H9 (cell line): ENCODE results near the gene ZNF236. TPM values are rescaled to one million over a fixed set of nuclear protein-coding genes. Genes with fewer than 3 reads are reported as not detected.
A peak's percentile ranks its signal among the peaks of the same experiment; 100 is the strongest.

Experiments used
- DNase-seq: peaks from one replicate; pipeline ENCODE4 v3.0.0-alpha.2; 2017
- H2AFZ ChIP-seq: one replicate; pipeline ENCODE4 v1.6.1; 2013; ENCODE audit warnings: mild to moderate bottlenecking, low read length, control low read depth, moderate library complexity
- H2AK5ac ChIP-seq: 2 replicates; pipeline ENCODE4 v1.6.1; 2013; ENCODE audit warnings: low read length, control low read depth, mixed read lengths; ENCODE audit not compliant: insufficient read length
- H2BK120ac ChIP-seq: one replicate; pipeline ENCODE4 v1.6.1; 2013; ENCODE audit warnings: low read depth, mild to moderate bottlenecking, low read length, control low read depth, inconsistent platforms; ENCODE audit not compliant: poor library complexity, severe bottlenecking
- H2BK12ac ChIP-seq: 2 replicates; pipeline ENCODE4 v1.6.1; 2013; ENCODE audit warnings: low read length, control low read depth, mixed read lengths, low read depth; ENCODE audit not compliant: insufficient read length
- H2BK15ac ChIP-seq: 2 replicates; pipeline ENCODE4 v1.6.1; 2013; ENCODE audit warnings: low read depth, low read length, control low read depth
- H2BK20ac ChIP-seq: one replicate; pipeline ENCODE4 v1.6.1; 2013; ENCODE audit warnings: low read depth, mild to moderate bottlenecking, low read length, control low read depth, inconsistent platforms; ENCODE audit not compliant: poor library complexity, severe bottlenecking
- H2BK5ac ChIP-seq: 2 replicates; pipeline ENCODE4 v1.6.1; 2013; ENCODE audit warnings: low read length, control low read depth, mixed read lengths; ENCODE audit not compliant: insufficient read length
- H3K14ac ChIP-seq: 2 replicates; pipeline ENCODE4 v1.6.1; 2013; ENCODE audit warnings: low read length, control low read depth; ENCODE audit not compliant: insufficient read depth
- H3K18ac ChIP-seq: 2 replicates; pipeline ENCODE4 v1.6.1; 2013; ENCODE audit warnings: low read depth, mild to moderate bottlenecking, mixed read lengths, low read length, control low read depth; ENCODE audit not compliant: insufficient read length
- H3K23ac ChIP-seq: 2 replicates; pipeline ENCODE4 v1.6.1; 2013; ENCODE audit warnings: low read length, control low read depth, mixed read lengths, low read depth; ENCODE audit not compliant: insufficient read length
- H3K23me2 ChIP-seq: 2 replicates; pipeline ENCODE4 v1.6.1; 2013; ENCODE audit warnings: low read depth, mild to moderate bottlenecking, mixed read lengths, low read length, control low read depth; ENCODE audit not compliant: insufficient read length, poor library complexity, severe bottlenecking
- H3K27ac ChIP-seq: 2 replicates; pipeline ENCODE4 v1.5.1; 2013; ENCODE audit warnings: low read length, control low read depth, mixed read lengths, low read depth; ENCODE audit not compliant: insufficient read length
- H3K27me3 ChIP-seq: 2 replicates; pipeline ENCODE4 v1.6.1; 2013; ENCODE audit warnings: low read length, control low read depth, inconsistent platforms; ENCODE audit not compliant: insufficient read depth
- H3K4ac ChIP-seq: 2 replicates; pipeline ENCODE4 v1.6.1; 2013; ENCODE audit warnings: low read depth, mild to moderate bottlenecking, control low read depth, inconsistent platforms, low read length, moderate library complexity
- H3K4me1 ChIP-seq: 2 replicates; pipeline ENCODE4 v1.6.1; 2013; ENCODE audit warnings: low read length, control low read depth, inconsistent platforms; ENCODE audit not compliant: insufficient read depth
- H3K4me2 ChIP-seq: 2 replicates; pipeline ENCODE4 v1.6.1; 2013; ENCODE audit warnings: low read length, control low read depth, mixed read lengths; ENCODE audit not compliant: insufficient read length, insufficient read depth
- H3K56ac ChIP-seq: 2 replicates; pipeline ENCODE4 v1.6.1; 2013; ENCODE audit warnings: low read depth, mild to moderate bottlenecking, mixed read lengths, low read length, control low read depth; ENCODE audit not compliant: insufficient read length
- H3K79me1 ChIP-seq: 2 replicates; pipeline ENCODE4 v1.6.1; 2013; ENCODE audit warnings: low read depth, mild to moderate bottlenecking, moderate library complexity, low read length, control low read depth, inconsistent platforms; ENCODE audit not compliant: insufficient read depth, poor library complexity, severe bottlenecking
- H3K79me2 ChIP-seq: 2 replicates; pipeline ENCODE4 v1.6.1; 2013; ENCODE audit warnings: low read length, control low read depth, inconsistent platforms; ENCODE audit not compliant: insufficient read depth
- H3K9ac ChIP-seq: 2 replicates; pipeline ENCODE4 v1.6.1; 2013; ENCODE audit warnings: low read length, control low read depth, mixed read lengths; ENCODE audit not compliant: insufficient read length; ENCODE audit errors: extremely low read depth
- H3K9me3 ChIP-seq: one replicate; pipeline ENCODE4 v1.6.1; 2013; ENCODE audit warnings: low read depth, low read length, inconsistent platforms; ENCODE audit not compliant: control insufficient read depth
- H3T11ph ChIP-seq: one replicate; pipeline ENCODE4 v1.6.1; 2013; ENCODE audit warnings: mild to moderate bottlenecking, low read length, control low read depth, inconsistent platforms
- H4K20me1 ChIP-seq: one replicate; pipeline ENCODE4 v1.6.1; 2013; ENCODE audit not compliant: control insufficient read depth, insufficient read length, insufficient read depth
- H4K5ac ChIP-seq: 2 replicates; pipeline ENCODE4 v1.6.1; 2013; ENCODE audit warnings: low read depth, mild to moderate bottlenecking, mixed read lengths, low read length, control low read depth; ENCODE audit not compliant: insufficient read length
- H4K8ac ChIP-seq: replicated peaks from 2 replicates; pipeline ENCODE4 v1.6.1; 2013; ENCODE audit warnings: low read length, control low read depth, mixed read lengths, low read depth; ENCODE audit not compliant: insufficient read length
- H4K91ac ChIP-seq: 2 replicates; pipeline ENCODE4 v1.6.1; 2013; ENCODE audit warnings: low read depth, mild to moderate bottlenecking, moderate library complexity, mixed read lengths, low read length, control low read depth; ENCODE audit not compliant: insufficient read length
- H3K27ac Mint-ChIP-seq, 3 experiments: 2 replicates in 2 of 3; 3 replicates in 1 of 3; pipeline ENCODE4 v1.8.0; 2020 to 2021; ENCODE audit warnings: mixed read lengths in 3 of 3, mild to moderate bottlenecking in 1 of 3, moderate library complexity in 1 of 3
- H3K27me3 Mint-ChIP-seq: 2 replicates; pipeline ENCODE4 v1.8.0; 2021; ENCODE audit warnings: low read depth, mild to moderate bottlenecking, moderate library complexity, mixed read lengths
- H3K36me3 Mint-ChIP-seq, 3 experiments: 2 replicates in 2 of 3; 3 replicates in 1 of 3; pipeline ENCODE4 v1.8.0; 2020 to 2021; ENCODE audit warnings: low read depth in 3 of 3, mixed read lengths in 3 of 3; ENCODE audit not compliant: insufficient read depth in 1 of 3
- H3K4me1 Mint-ChIP-seq, 2 experiments: 2 replicates each; pipeline ENCODE4 v1.8.0; 2020; ENCODE audit warnings: mixed read lengths in 2 of 2
- H3K4me3 Mint-ChIP-seq, 2 experiments: 2 replicates in 1 of 2; 3 replicates in 1 of 2; pipeline ENCODE4 v1.8.0; 2020 to 2021; ENCODE audit warnings: mild to moderate bottlenecking in 2 of 2, mixed read lengths in 2 of 2, moderate library complexity in 1 of 2
- H3K9me3 Mint-ChIP-seq, 2 experiments: 2 replicates in 1 of 2; 3 replicates in 1 of 2; pipeline ENCODE4 v1.8.0; 2020; ENCODE audit warnings: mild to moderate bottlenecking in 2 of 2, mixed read lengths in 2 of 2, moderate library complexity in 1 of 2
- CTCF ChIP-seq: fragments of 200-600 bp; sonication (generic); conservative IDR thresholded peaks from 3 replicates; pipeline ENCODE4 v1.8.0; 2021; ENCODE audit warnings: antibody characterized with exemption, mild to moderate bottlenecking
- WGBS: extraction: QIAGEN DNeasy Blood & Tissue Kit; methylation state at CpG from one replicate; pipeline ENCODE4 v1.1.7; 2013; ENCODE audit warnings: missing lambda C conversion rate, low lambda C conversion rate, mixed read lengths; ENCODE audit not compliant: insufficient read length; ENCODE audit errors: extremely low coverage; 5-methylcytosine and 5-hydroxymethylcytosine counted together
- total RNA-seq: library from RNA; stranded (reverse); gene quantifications from 2 replicates; pipeline ENCODE4 v1.2.1, GENCODE V29; 2021

The ZNF236 gene
- total RNA-seq, 1 experiment from 2014 or later = 16.0 TPM

- Mint-ChIP-seq H3K36me3 (peaks cover 8 to 18% (median 17%) of the 10 kb centered on the region in 3 experiments; a peak in 6 of 7 replicates), H3K27ac (no peak overlapping the region), H3K4me3 (no peak overlapping the region; a peak in 1 of 5 replicates), H3K9me3 (peaks cover 0 to 3% of the 10 kb centered on the region in 2 experiments; a peak in 1 of 5 replicates), H3K4me1 (peaks cover 20 to 25% of the 10 kb centered on the region in 2 experiments), H3K27me3 (no peaks in the 10 kb centered on the region)
- peak overlapping the region; percentile 97 for H3K27ac ChIP-seq
- H3K4ac ChIP-seq = no peak overlapping the region; the same call in 1 of the 2 replicates
- no peak overlapping the region for H4K8ac ChIP-seq
- no peak overlapping the region for H4K5ac ChIP-seq
- H2AFZ ChIP-seq = no peak overlapping the region
- H2BK12ac ChIP-seq = no peak overlapping the region
- WGBS = no CpG with 5 or more reads among the region's 17 CpGs
- H3K4me2 ChIP-seq = peak overlapping the region; percentile 30
- H4K91ac ChIP-seq = no peak overlapping the region
- no peaks in the 10 kb centered on the region for H3K27me3 ChIP-seq
- no peak for TF ChIP-seq CTCF
- H2BK15ac ChIP-seq = no peak overlapping the region
- H3K4me1 ChIP-seq = peaks cover 9% of the 10 kb centered on the region
- no peak overlapping the region for H3K23ac ChIP-seq
- no peaks in the 10 kb centered on the region for H3K23me2 ChIP-seq
- DNase-seq = peak; percentile 92
- H2AK5ac ChIP-seq = no peak overlapping the region
- no peaks in the 10 kb centered on the region for H4K20me1 ChIP-seq
- no peaks in the 10 kb centered on the region for H3K79me2 ChIP-seq
- no peak overlapping the region; the same call in 1 of the 2 replicates for H3K14ac ChIP-seq
- peak overlapping the region; percentile 24 for H2BK120ac ChIP-seq
- H2BK20ac ChIP-seq = no peak overlapping the region
- no peaks in the 10 kb centered on the region for H3K79me1 ChIP-seq
- H3K9me3 ChIP-seq = peaks cover 10% of the 10 kb centered on the region
- H2BK5ac ChIP-seq = peak overlapping the region; percentile 10
- peak overlapping the region; percentile 27 for H3K9ac ChIP-seq
- peak overlapping the region; percentile 55 for H3K18ac ChIP-seq
- H3K56ac ChIP-seq = no peak overlapping the region
- peak overlapping the region; percentile 71 for H3T11ph ChIP-seq
Observed at GRCh38 chr18:76967721-76968472, 145.5 kb downstream of the ZNF236 start.
